H1 (cell line): ENCODE data around the gene CCDC183.

Experiments
- CREB1 ChIP-seq: IDR thresholded peaks from 2 replicates; pipeline ENCODE4 v1.6.1; 2012; ENCODE audit warnings: inconsistent platforms
- EP300 ChIP-seq, 2 experiments: IDR thresholded peaks; 1 replicate in 1 of 2; 2 replicates in 1 of 2; pipeline ENCODE4 v1.6.1; 2011 to 2012; ENCODE audit warnings: low read depth in 2 of 2, low read length in 2 of 2, mild to moderate bottlenecking in 2 of 2, borderline replicate concordance in 1 of 2, inconsistent platforms in 1 of 2, moderate library complexity in 1 of 2
- POLR2A ChIP-seq, 2 experiments: IDR thresholded peaks; 1 replicate in 1 of 2; 2 replicates in 1 of 2; pipeline ENCODE4 v1.6.1; 2011; ENCODE audit warnings: low read depth in 2 of 2, low read length in 2 of 2, mild to moderate bottlenecking in 2 of 2; ENCODE audit errors: control extremely low read depth in 1 of 2
- TF ChIP-seq, protein P1 (sequence below), 3 experiments: IDR thresholded peaks; 1 replicate in 2 of 3; 2 replicates in 1 of 3; pipeline versions ENCODE4 v1.5.1 to v1.6.1; 2011; ENCODE audit warnings: low read length in 3 of 3, mild to moderate bottlenecking in 3 of 3, inconsistent platforms in 2 of 3, low read depth in 1 of 3, moderate library complexity in 1 of 3; ENCODE audit not compliant: insufficient read depth in 1 of 3; ENCODE audit errors: control extremely low read depth in 1 of 3

GRCh38 chr9:136776947-136777346, 19.2 kb upstream of the CCDC183 start:
- TF ChIP-seq, protein P1, sequence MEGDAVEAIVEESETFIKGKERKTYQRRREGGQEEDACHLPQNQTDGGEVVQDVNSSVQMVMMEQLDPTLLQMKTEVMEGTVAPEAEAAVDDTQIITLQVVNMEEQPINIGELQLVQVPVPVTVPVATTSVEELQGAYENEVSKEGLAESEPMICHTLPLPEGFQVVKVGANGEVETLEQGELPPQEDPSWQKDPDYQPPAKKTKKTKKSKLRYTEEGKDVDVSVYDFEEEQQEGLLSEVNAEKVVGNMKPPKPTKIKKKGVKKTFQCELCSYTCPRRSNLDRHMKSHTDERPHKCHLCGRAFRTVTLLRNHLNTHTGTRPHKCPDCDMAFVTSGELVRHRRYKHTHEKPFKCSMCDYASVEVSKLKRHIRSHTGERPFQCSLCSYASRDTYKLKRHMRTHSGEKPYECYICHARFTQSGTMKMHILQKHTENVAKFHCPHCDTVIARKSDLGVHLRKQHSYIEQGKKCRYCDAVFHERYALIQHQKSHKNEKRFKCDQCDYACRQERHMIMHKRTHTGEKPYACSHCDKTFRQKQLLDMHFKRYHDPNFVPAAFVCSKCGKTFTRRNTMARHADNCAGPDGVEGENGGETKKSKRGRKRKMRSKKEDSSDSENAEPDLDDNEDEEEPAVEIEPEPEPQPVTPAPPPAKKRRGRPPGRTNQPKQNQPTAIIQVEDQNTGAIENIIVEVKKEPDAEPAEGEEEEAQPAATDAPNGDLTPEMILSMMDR (IDR thresholded peaks at IDR 0.05; ENCODE audit: control extremely low read depth in 1 of 3, insufficient read depth in 1 of 3, low read depth in 1 of 3, low read length in 3 of 3) = no peak
- TF ChIP-seq POLR2A (IDR thresholded peaks at IDR 0.05; ENCODE audit: control extremely low read depth in 1 of 2, low read depth in 2 of 2, low read length in 2 of 2) (no peak), EP300 (IDR thresholded peaks at IDR 0.05; ENCODE audit: borderline replicate concordance in 1 of 2, low read depth in 2 of 2, low read length in 2 of 2) (no peak), CREB1 (no peak)
